Suprapubic skin (tissue), 4 donors: Measurements from ENCODE around the gene BEST4. TPM values are rescaled to one million over a fixed set of nuclear protein-coding genes. Genes with fewer than 3 reads are reported as not detected.
A peak's percentile ranks its signal among the peaks of the same experiment; 100 is the strongest.

ENCODE experiments used
- DNase-seq, 2 donors: peaks; one replicate each; pipeline ENCODE4 v3.0.0-alpha.2; 2019; ENCODE audit warnings: low spot score in 2 of 2
- H3K27ac ChIP-seq: fragments of 200-600 bp; sonication (generic); one replicate; pipeline ENCODE4 v1.5.1; 2019
- H3K27me3 ChIP-seq: fragments of 200-600 bp; sonication (generic); one replicate; pipeline ENCODE4 v1.5.1; 2019
- H3K36me3 ChIP-seq: fragments of 200-600 bp; sonication (generic); one replicate; pipeline ENCODE4 v1.5.1; 2019
- H3K4me1 ChIP-seq: fragments of 200-600 bp; sonication (generic); one replicate; pipeline ENCODE4 v1.5.1; 2019
- H3K4me3 ChIP-seq: fragments of 200-600 bp; sonication (generic); one replicate; pipeline ENCODE4 v1.5.1; 2019; ENCODE audit warnings: mild to moderate bottlenecking
- H3K9me3 ChIP-seq: fragments of 200-600 bp; sonication (generic); one replicate; pipeline ENCODE4 v1.5.1; 2019
- CTCF ChIP-seq, 2 donors: fragments of 200-600 bp in 1 of 2; fragments of 450-650 bp in 1 of 2; sonication (generic) in 1 of 2; IDR thresholded peaks; one replicate each; pipeline ENCODE4 v1.5.1; 2016 to 2019; ENCODE audit warnings: antibody characterized with exemption in 2 of 2, mild to moderate bottlenecking in 1 of 2, moderate library complexity in 1 of 2
- EP300 ChIP-seq: sonication (generic); formaldehyde crosslinking; IDR thresholded peaks from one replicate; pipeline ENCODE4 v1.6.1; 2017; ENCODE audit warnings: antibody characterized with exemption
- POLR2A ChIP-seq, 2 donors: fragments of 450-650 bp; IDR thresholded peaks; one replicate each; pipeline ENCODE4 v1.6.1; 2017; ENCODE audit warnings: antibody characterized with exemption in 2 of 2, mild to moderate bottlenecking in 2 of 2, moderate library complexity in 2 of 2
- POLR2AphosphoS5 ChIP-seq, 3 donors: sonication (generic); formaldehyde crosslinking; IDR thresholded peaks; one replicate each; pipeline ENCODE4 v1.6.1; 2017; ENCODE audit warnings: antibody characterized with exemption in 3 of 3
- WGBS: methylation state at CpG from one replicate; pipeline ENCODE4 v1.1.5; 2018; 5-methylcytosine and 5-hydroxymethylcytosine counted together
- total RNA-seq, 4 donors: library from RNA; depleted of rRNA; stranded (reverse); fragments of >200 nt; gene quantifications; one replicate each; pipeline ENCODE4 v1.1.0, GENCODE V29; 2016

BEST4 gene
- total RNA-seq, 4 donors from 2014 or later, result 0.30 to 0.72 (median 0.30) TPM; not detected in 1

- H3K27ac ChIP-seq, result peak overlapping the region; percentile 35
- no peak overlapping the region for H3K4me3 ChIP-seq
- H3K4me1 ChIP-seq, result peaks cover 13% of the 10 kb centered on the region
- WGBS, result 77% methylated on average over 9 of the region's 9 CpGs
- no peaks in the 10 kb centered on the region for H3K36me3 ChIP-seq
- H3K27me3 ChIP-seq, result no peaks in the 10 kb centered on the region
- H3K9me3 ChIP-seq, result no peaks in the 10 kb centered on the region
- TF ChIP-seq CTCF (IDR thresholded peaks at IDR 0.05), result no peak
- no peak for TF ChIP-seq POLR2A (IDR thresholded peaks at IDR 0.05)
- TF ChIP-seq EP300, result no peak
- TF ChIP-seq POLR2AphosphoS5 (IDR thresholded peaks at IDR 0.05), result no peak
- peak; percentile 22 to 55 for DNase-seq
Observed at GRCh38 chr1:44792736-44793502, 4.9 kb upstream of the BEST4 start.

GRCh38 chr1:44790968-44791801, 3.2 kb upstream of the BEST4 start:
- no peak for DNase-seq
- Histone ChIP-seq H3K27me3 (no peaks in the 10 kb centered on the region), H3K4me1 (peaks cover 20% of the 10 kb centered on the region), H3K4me3 (no peak overlapping the region), H3K36me3 (no peaks in the 10 kb centered on the region), H3K27ac (no peak overlapping the region), H3K9me3 (no peaks in the 10 kb centered on the region)
- no peak for TF ChIP-seq POLR2AphosphoS5 (IDR thresholded peaks at IDR 0.05)
- TF ChIP-seq EP300, result no peak
- TF ChIP-seq POLR2A (IDR thresholded peaks at IDR 0.05), result no peak
- no peak for TF ChIP-seq CTCF (IDR thresholded peaks at IDR 0.05)
- WGBS, result 69% methylated on average over 7 of the region's 7 CpGs

GRCh38 chr1:44787506-44787905, 464 bp downstream of the BEST4 start:
- H3K4me3 ChIP-seq, result no peak overlapping the region
- no peaks in the 10 kb centered on the region for H3K36me3 ChIP-seq
- peaks cover 37% of the 10 kb centered on the region for H3K4me1 ChIP-seq
- H3K27me3 ChIP-seq, result no peaks in the 10 kb centered on the region
- TF ChIP-seq EP300 (no peak), POLR2A (IDR thresholded peaks at IDR 0.05) (no peak), CTCF (IDR thresholded peaks at IDR 0.05) (no peak), POLR2AphosphoS5 (IDR thresholded peaks at IDR 0.05) (no peak)
- no peaks in the 10 kb centered on the region for H3K9me3 ChIP-seq
- 95% methylated on average over 7 of the region's 10 CpGs for WGBS
- DNase-seq, result no peak
- no peak overlapping the region for H3K27ac ChIP-seq

- no peak for DNase-seq
- no peak for TF ChIP-seq POLR2A (IDR thresholded peaks at IDR 0.05)
- no peak for TF ChIP-seq EP300
- TF ChIP-seq CTCF (IDR thresholded peaks at IDR 0.05), result no peak
- TF ChIP-seq POLR2AphosphoS5 (IDR thresholded peaks at IDR 0.05), result no peak
- Histone ChIP-seq H3K36me3 (no peaks in the 10 kb centered on the region), H3K27ac (peak overlapping the region; percentile 68), H3K4me3 (peak overlapping the region; percentile 57), H3K9me3 (no peaks in the 10 kb centered on the region), H3K27me3 (no peaks in the 10 kb centered on the region), H3K4me1 (peaks cover 37% of the 10 kb centered on the region)
- 86% methylated on average over 7 of the region's 9 CpGs for WGBS
Observed at GRCh38 chr1:44786841-44787426, 1.0 kb downstream of the BEST4 start.
